Measurements from ENCODE around the gene UCN2. TPM values are rescaled to one million over a fixed set of nuclear protein-coding genes. Genes with fewer than 3 reads are reported as not detected.

UCN2 gene
- total and polyA plus RNA-seq, 2 experiments from 2014 or later = 0.30 to 1.5 TPM

- no peaks in the 10 kb centered on the region for H4K20me1 ChIP-seq (ENCODE audit: insufficient read depth, poor library complexity, severe bottlenecking)
- no peaks in the 10 kb centered on the region for H3K79me2 ChIP-seq
- H3K36me3 ChIP-seq (replicated peaks; ENCODE audit: insufficient read depth, low read depth) = no peaks in the 10 kb centered on the region
- no peak for TF ChIP-seq EZH2 (IDR thresholded peaks at IDR 0.05; ENCODE audit: borderline replicate concordance)
- H3K9me2 ChIP-seq (replicated peaks; ENCODE audit: insufficient read depth) = no peaks in the 10 kb centered on the region
- 97% methylated on average over 5 of the region's 5 CpGs for WGBS (ENCODE audit: low lambda C conversion rate, missing lambda C conversion rate)
- no peak for DNase-seq (ENCODE audit: low spot score)
- no peaks in the 10 kb centered on the region for H3K9me3 ChIP-seq (ENCODE audit: low read depth)
- H2AFZ ChIP-seq = no peak overlapping the region
- no peak overlapping the region for H3K27ac ChIP-seq
- H3K27me3 ChIP-seq = no peaks in the 10 kb centered on the region
- H3K4me2 ChIP-seq = no peak overlapping the region
- H3K4me3 ChIP-seq = no peak overlapping the region
- no peaks in the 10 kb centered on the region for H3K4me1 ChIP-seq (ENCODE audit: insufficient read depth)
Observed at GRCh38 chr3:48536785-48537184, 26.8 kb downstream of the UCN2 start.

GRCh38 chr3:48536116-48536515 is 27.5 kb downstream of the UCN2 start:
- WGBS (ENCODE audit: low lambda C conversion rate, missing lambda C conversion rate) = 98% methylated on average over 19 of the region's 19 CpGs
- DNase-seq (ENCODE audit: low spot score) = no peak
- no peaks in the 10 kb centered on the region for H3K79me2 ChIP-seq
- TF ChIP-seq EZH2phosphoT487 (IDR thresholded peaks at IDR 0.05; ENCODE audit: low read depth, severe bottlenecking, unreplicated experiment) (no peak), EZH2 (IDR thresholded peaks at IDR 0.05; ENCODE audit: borderline replicate concordance) (no peak), CTCF (IDR thresholded peaks at IDR 0.05; ENCODE audit: poor library complexity) (no peak)
- H2AFZ ChIP-seq = no peak overlapping the region
- H3K36me3 ChIP-seq (replicated peaks; ENCODE audit: insufficient read depth, low read depth) = no peaks in the 10 kb centered on the region
- H3K9me3 ChIP-seq (ENCODE audit: low read depth) = no peaks in the 10 kb centered on the region
- no peak overlapping the region for H3K27ac ChIP-seq
- no peaks in the 10 kb centered on the region for H3K27me3 ChIP-seq
- no peaks in the 10 kb centered on the region for H3K9me2 ChIP-seq (replicated peaks; ENCODE audit: insufficient read depth)
- H3K4me3 ChIP-seq = no peak overlapping the region
- H3K4me2 ChIP-seq = no peak overlapping the region
- H3K4me1 ChIP-seq (ENCODE audit: insufficient read depth) = no peaks in the 10 kb centered on the region
- H4K20me1 ChIP-seq (ENCODE audit: insufficient read depth, poor library complexity, severe bottlenecking) = no peaks in the 10 kb centered on the region

GRCh38 chr3:48535578-48535977 is 28.0 kb downstream of the UCN2 start:
- Histone ChIP-seq H3K4me2 (no peak overlapping the region), H4K20me1 (ENCODE audit: insufficient read depth, poor library complexity, severe bottlenecking) (no peaks in the 10 kb centered on the region), H3K36me3 (replicated peaks; ENCODE audit: insufficient read depth, low read depth) (no peaks in the 10 kb centered on the region), H3K9me3 (ENCODE audit: low read depth) (no peaks in the 10 kb centered on the region), H2AFZ (no peak overlapping the region), H3K4me3 (no peak overlapping the region), H3K9me2 (replicated peaks; ENCODE audit: insufficient read depth) (no peaks in the 10 kb centered on the region), H3K27ac (no peak overlapping the region), H3K79me2 (no peaks in the 10 kb centered on the region), H3K27me3 (no peaks in the 10 kb centered on the region), H3K4me1 (ENCODE audit: insufficient read depth) (no peaks in the 10 kb centered on the region)
- no peak for TF ChIP-seq EZH2phosphoT487 (IDR thresholded peaks at IDR 0.05; ENCODE audit: low read depth, severe bottlenecking, unreplicated experiment)
- TF ChIP-seq CTCF (IDR thresholded peaks at IDR 0.05; ENCODE audit: poor library complexity) = no peak
- TF ChIP-seq EZH2 (IDR thresholded peaks at IDR 0.05; ENCODE audit: borderline replicate concordance) = no peak
- DNase-seq (ENCODE audit: low spot score) = no peak
- WGBS (ENCODE audit: low lambda C conversion rate, missing lambda C conversion rate) = 98% methylated on average over 4 of the region's 4 CpGs

- H2AFZ ChIP-seq = no peak overlapping the region
- H3K4me2 ChIP-seq = no peak overlapping the region
- WGBS (ENCODE audit: low lambda C conversion rate, missing lambda C conversion rate) = 76% methylated on average over 2 of the region's 2 CpGs
- no peaks in the 10 kb centered on the region for H3K9me3 ChIP-seq (ENCODE audit: low read depth)
- H3K4me3 ChIP-seq = no peak overlapping the region
- no peaks in the 10 kb centered on the region for H3K9me2 ChIP-seq (replicated peaks; ENCODE audit: insufficient read depth)
- H3K36me3 ChIP-seq (replicated peaks; ENCODE audit: insufficient read depth, low read depth) = no peaks in the 10 kb centered on the region
- DNase-seq (ENCODE audit: low spot score) = no peak
- TF ChIP-seq EZH2phosphoT487 (IDR thresholded peaks at IDR 0.05; ENCODE audit: low read depth, severe bottlenecking, unreplicated experiment) = no peak
- no peaks in the 10 kb centered on the region for H3K79me2 ChIP-seq
- no peaks in the 10 kb centered on the region for H3K4me1 ChIP-seq (ENCODE audit: insufficient read depth)
- no peaks in the 10 kb centered on the region for H3K27me3 ChIP-seq
- H4K20me1 ChIP-seq (ENCODE audit: insufficient read depth, poor library complexity, severe bottlenecking) = no peaks in the 10 kb centered on the region
- H3K27ac ChIP-seq = no peak overlapping the region
Observed at GRCh38 chr3:48532977-48533337, 30.6 kb downstream of the UCN2 start.

Data from hepatocyte (in vitro differentiated cells).